Activated CD4-positive, alpha-beta T cell treated with anti-CD3 and anti-CD28 coated beads for 24 hours (primary cell): Measurements from ENCODE around the gene CLDN7.

Experiments used
- DNase-seq, 2 donors: peaks; one replicate each; pipeline ENCODE4 v3.0.0-alpha.2; 2020; ENCODE audit warnings: low read depth in 2 of 2

Gene CLDN7

GRCh38 chr17:7289256-7290032 is 27.2 kb upstream of the CLDN7 start:
- DNase-seq = no peak

DNA sequence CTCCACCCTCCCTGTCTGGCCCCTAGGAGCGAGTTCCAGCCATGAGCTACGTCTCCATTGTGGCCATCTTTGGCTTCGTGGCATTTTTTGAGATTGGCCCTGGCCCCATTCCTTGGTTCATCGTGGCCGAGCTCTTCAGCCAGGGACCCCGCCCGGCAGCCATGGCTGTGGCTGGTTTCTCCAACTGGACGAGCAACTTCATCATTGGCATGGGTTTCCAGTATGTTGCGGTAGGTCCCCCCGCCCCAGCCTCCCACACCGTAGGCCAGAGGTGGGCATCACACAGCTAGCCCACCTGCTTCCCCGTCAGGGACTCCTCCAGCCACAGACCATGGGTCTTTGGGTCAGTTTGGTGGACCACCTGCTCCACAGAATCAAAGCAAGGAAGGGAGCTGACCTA is 23.4 kb upstream of the CLDN7 start:
- no peak for DNase-seq

GRCh38 chr17:7284911-7285310 is 22.6 kb upstream of the CLDN7 start:
- DNase-seq = no peak

DNA sequence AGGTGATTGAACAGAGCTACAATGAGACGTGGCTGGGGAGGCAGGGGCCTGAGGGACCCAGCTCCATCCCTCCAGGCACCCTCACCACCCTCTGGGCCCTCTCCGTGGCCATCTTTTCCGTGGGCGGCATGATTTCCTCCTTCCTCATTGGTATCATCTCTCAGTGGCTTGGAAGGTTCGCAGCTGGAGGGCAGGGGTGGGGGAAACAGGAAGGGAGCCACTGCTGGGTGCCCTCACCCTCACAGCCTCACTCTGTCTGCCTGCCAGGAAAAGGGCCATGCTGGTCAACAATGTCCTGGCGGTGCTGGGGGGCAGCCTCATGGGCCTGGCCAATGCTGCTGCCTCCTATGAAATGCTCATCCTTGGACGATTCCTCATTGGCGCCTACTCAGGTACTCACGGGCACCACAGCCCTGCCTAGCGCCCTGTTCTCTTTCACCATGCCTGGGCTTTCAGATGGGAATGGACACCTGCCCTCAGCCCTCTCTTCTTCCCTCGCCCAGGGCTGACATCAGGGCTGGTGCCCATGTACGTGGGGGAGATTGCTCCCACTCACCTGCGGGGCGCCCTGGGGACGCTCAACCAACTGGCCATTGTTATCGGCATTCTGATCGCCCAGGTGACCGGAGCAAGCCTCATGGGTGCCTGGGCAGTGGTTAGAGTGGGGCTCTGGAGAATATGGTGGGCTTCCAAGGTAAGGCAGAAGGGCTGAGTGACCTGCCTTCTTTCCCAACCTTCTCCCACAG is 21.4 kb upstream of the CLDN7 start:
- no peak for DNase-seq

GRCh38 chr17:7282752-7283321 is 20.6 kb upstream of the CLDN7 start:
- DNase-seq = no peak

- no peak for DNase-seq
Observed at GRCh38 chr17:7281953-7282751, 19.9 kb upstream of the CLDN7 start.

GRCh38 chr17:7281074-7281952 is 19.0 kb upstream of the CLDN7 start, which contains the start of gene SLC2A4:
SLC2A4 (plus strand) TSS chr17:7281718; CDS start chr17:7281935, 217 bp downstream.
- peak; percentile 86 to 91 for DNase-seq

GRCh38 chr17:7280519-7281073 is 18.3 kb upstream of the CLDN7 start:
- DNase-seq = peak; percentile 79 to 81

- no peak for DNase-seq
Observed at GRCh38 chr17:7279448-7279847, 17.2 kb upstream of the CLDN7 start.

- DNase-seq = no peak
Observed at GRCh38 chr17:7266784-7267183, 4.5 kb upstream of the CLDN7 start.

DNA sequence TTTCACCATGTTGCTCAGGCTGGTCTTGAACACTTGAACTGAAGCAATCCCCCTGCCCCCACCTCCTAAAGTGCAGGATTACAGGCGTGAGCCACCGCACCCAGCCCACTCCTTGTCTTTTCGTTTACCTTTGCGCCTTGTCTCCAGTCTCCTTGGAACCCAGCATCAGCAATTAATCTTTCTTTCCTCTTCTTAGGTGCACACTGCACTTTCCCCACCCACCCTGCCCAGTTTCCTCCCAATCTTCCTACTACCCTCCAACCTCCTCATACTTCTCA is 1.5 kb upstream of the CLDN7 start:
- no peak for DNase-seq

- no peak for DNase-seq
Observed at GRCh38 chr17:7262935-7263800, 890 bp upstream of the CLDN7 start.

DNA sequence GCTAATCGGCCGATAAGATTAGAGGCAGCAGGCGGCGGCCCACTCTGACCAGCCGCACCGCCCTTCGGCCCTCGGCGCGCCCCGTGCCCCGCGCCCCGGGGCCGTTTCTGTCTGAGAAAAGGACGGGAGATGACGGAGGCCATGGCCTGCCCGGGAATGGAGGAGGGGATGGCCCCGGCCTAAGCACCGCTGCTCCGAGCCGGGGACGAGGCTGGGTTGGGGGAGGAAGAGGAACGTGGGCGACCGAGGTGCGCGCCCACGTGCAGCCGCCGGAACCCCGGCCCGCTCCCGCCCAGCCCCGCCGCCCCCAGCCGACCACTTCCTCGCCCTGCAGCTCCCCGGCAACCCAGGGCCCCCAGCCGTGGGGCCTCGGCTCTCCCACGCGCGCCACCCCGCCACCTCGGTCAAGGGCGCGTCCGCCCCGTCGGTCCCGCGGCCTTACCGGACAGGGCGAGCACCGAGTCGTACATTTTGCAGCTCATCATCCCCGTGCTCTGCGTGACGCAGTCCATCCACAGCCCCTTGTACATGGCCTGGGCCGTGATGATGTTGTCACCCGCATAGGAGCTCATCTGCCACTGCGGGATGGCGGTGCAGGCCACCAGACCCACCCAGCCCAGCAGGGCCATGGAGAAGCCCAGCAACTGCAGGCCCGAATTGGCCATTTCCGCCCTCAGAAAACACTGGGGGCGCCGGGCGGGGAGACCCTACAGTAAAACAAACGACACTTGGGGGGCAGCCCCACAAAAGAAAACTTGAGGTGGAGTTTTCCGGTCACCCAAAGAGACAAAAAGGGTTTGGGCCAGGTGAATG is 693 bp downstream of the CLDN7 start:
- no peak for DNase-seq

DNA sequence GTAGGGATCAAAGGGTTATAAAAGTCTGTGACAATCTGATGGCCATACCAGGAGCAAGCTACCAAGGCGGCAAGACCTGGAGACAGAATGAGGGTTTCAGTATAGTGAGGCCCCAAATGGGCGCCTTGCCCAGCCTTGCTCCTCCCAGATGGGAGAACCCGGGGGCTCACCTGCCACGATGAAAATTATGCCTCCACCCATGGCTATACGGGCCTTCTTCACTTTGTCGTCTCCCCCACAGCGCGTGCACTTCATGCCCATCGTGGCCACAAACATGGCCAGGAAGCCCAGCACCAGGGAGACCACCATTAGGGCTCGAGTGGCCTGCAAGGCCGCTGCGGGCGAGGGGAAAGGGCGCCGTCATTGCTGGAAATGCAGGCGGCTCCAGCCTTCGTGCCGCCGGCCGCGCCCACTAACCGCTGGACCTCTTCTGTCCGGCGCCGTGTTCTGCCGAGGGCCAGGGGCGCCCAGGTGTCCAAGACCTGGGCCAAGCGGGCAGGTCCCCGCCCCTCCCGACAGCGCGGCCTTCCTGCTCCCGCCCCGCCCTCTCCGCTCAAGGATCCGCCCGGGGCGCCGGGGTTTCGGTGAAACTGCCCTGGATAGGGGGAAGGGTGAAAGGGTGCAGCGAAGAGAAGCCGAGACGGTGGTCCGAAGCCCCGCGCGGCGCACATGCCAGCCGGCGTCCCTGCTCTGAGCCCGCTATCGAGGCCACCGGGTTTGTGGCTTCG is 1.5 kb downstream of the CLDN7 start:
- DNase-seq = no peak

- DNase-seq = no peak
Observed at GRCh38 chr17:7260151-7260550, 2.1 kb downstream of the CLDN7 start.

GRCh38 chr17:7259555-7259889 is 2.8 kb downstream of the CLDN7 start:
- DNase-seq = no peak

DNA sequence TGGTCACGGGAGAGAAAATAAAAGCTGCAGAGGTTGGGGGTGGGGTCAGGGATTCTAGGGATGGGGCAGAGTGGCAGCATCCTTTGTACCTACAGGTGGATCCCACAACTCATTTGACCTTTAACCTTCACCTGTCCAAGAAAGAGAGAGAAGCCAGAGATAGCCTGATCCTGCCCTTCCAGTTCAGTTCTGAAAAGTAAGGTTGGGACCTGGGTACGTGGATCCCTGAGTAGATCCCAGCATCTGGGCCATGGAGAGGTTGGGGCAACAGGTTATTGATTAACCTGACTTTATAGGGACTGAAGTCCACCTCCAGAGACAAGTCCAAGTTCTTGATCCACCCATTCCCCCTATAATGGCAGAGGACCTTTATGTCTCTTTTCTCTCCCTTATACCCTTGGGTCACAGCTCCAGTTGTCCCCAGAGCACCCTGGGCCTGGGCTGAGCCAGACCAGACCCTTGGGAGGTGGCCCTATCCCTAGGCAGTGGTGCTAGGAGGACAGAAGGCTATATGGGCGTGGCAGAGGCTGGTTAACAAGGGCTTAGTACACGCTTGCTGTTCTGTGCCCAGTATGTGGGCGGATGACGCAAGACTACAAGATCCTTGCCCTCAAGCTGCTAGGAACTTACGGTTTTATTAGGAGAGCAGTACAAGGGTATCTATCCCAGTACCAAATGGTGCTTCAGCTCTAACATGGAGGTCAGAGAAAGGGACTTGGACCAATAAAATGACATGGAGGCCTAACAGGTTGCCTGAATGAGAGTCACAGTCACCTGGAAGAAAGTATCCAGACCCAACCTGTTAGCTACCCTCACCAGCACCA is 3.3 kb downstream of the CLDN7 start:
- DNase-seq = no peak
